ENCODE results near the gene LRCOL1. TPM values are rescaled to one million over a fixed set of nuclear protein-coding genes. Genes with fewer than 3 reads are reported as not detected.

LRCOL1 gene
- total RNA-seq, 1 donor from 2014 or later: not detected

DNA sequence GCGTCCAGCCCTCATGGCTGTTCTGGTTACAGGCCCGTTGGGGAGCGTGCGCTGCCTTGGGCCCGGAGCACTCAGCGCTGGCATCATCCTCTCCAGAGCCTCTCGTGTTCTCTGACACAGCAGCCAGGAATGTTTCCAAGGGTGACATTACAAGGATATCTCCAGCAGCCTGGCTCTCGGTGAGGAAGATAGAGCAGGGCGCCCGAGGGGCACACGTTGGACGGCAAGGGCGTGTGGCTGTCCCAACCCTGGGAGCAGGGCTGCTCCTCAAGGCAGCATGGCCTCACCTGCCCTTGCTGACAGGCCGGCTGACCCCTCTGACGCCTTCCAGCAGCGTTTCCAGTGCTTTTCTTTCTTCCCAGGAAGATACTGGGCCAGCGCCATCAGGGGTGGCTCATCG lies 14.4 kb downstream of the LRCOL1 start:
- peaks cover 11% of the 10 kb centered on the region for H3K27me3 ChIP-seq (ENCODE audit: control insufficient read depth, insufficient read depth, low read length)
- no peak for FAIRE-seq
- no peaks in the 10 kb centered on the region for H3K36me3 ChIP-seq (ENCODE audit: control insufficient read depth, insufficient read depth, low read length)
- TF ChIP-seq, protein P1, sequence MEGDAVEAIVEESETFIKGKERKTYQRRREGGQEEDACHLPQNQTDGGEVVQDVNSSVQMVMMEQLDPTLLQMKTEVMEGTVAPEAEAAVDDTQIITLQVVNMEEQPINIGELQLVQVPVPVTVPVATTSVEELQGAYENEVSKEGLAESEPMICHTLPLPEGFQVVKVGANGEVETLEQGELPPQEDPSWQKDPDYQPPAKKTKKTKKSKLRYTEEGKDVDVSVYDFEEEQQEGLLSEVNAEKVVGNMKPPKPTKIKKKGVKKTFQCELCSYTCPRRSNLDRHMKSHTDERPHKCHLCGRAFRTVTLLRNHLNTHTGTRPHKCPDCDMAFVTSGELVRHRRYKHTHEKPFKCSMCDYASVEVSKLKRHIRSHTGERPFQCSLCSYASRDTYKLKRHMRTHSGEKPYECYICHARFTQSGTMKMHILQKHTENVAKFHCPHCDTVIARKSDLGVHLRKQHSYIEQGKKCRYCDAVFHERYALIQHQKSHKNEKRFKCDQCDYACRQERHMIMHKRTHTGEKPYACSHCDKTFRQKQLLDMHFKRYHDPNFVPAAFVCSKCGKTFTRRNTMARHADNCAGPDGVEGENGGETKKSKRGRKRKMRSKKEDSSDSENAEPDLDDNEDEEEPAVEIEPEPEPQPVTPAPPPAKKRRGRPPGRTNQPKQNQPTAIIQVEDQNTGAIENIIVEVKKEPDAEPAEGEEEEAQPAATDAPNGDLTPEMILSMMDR (IDR thresholded peaks at IDR 0.05; ENCODE audit: insufficient read depth, low read length, severe bottlenecking): no peak
- no peak for DNase-seq (ENCODE audit: low read depth)
- no peak overlapping the region for H3K4me3 ChIP-seq (ENCODE audit: low read depth, low read length)

DNA sequence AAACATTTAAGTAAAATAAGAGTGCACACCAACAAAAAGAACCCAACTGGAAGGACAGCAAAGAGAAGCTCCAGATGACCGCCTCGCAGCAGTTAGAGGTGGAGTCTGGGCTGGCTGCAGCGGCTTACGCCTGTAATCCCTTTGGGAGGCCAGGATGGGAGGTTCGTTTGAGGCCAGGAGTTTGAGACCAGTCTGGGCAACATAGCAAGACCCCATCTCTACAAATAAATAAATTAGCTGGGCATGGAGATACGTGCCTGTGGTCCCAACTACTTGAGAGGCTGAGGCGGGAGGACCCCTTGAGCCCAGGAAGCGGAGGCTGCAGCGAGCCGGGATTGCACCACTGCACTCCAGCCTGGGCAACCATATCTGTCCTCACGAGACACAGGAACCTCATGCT lies 15.2 kb downstream of the LRCOL1 start:
- DNase-seq (ENCODE audit: low read depth): no peak
- Histone ChIP-seq H3K4me3 (ENCODE audit: low read depth, low read length) (no peak overlapping the region), H3K27me3 (ENCODE audit: control insufficient read depth, insufficient read depth, low read length) (peaks cover 10% of the 10 kb centered on the region), H3K36me3 (ENCODE audit: control insufficient read depth, insufficient read depth, low read length) (no peaks in the 10 kb centered on the region)
- FAIRE-seq: no peak
- TF ChIP-seq, protein P1 (IDR thresholded peaks at IDR 0.05; ENCODE audit: insufficient read depth, low read length, severe bottlenecking): no peak

DNA sequence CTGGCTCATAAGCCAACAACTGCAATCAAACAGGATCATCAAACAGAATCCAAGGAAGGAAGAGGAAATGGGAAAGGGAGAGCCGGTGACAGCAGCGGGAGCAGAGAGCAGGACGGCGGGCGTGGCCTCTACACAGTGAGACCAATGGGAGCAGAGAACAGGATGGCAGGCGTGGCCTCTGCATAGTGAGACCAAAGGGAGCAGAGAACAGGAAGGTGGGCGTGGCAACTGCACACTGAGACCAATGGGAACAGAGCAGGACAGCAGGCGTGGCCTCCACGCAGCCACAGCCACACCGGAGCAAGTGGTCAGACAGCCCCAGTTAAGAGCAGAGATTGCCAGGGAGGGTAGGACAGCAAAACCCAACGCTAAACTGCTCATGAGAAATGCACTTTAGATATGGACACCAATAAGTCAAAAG lies 16.4 kb downstream of the LRCOL1 start:
- Histone ChIP-seq H3K4me3 (ENCODE audit: low read depth, low read length) (no peak overlapping the region), H3K27me3 (ENCODE audit: control insufficient read depth, insufficient read depth, low read length) (peaks cover 3% of the 10 kb centered on the region), H3K36me3 (ENCODE audit: control insufficient read depth, insufficient read depth, low read length) (no peaks in the 10 kb centered on the region)
- TF ChIP-seq, protein P1 (IDR thresholded peaks at IDR 0.05; ENCODE audit: insufficient read depth, low read length, severe bottlenecking): no peak
- FAIRE-seq (peak; percentile 66), DNase-seq (ENCODE audit: low read depth) (peak; percentile 86)

DNA sequence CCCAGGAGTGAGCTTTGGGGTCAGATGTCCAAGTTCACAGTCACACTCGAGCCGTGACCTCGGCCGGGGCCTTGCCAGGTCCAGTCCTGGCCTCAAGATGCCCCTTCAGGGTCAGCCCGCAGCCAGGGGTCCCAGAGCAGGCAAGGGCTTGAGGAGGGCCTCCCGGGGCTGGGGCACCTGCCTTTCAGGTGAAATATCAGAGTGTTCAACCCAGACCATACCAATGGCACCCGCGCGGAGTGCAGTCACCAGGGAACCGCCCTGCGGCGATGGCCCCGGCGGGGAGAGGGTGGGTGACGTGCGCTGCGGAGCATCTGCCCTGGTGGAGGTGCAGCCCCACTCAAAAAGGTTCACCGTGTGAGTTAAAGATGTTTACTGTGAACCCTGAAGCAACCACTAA lies 16.9 kb downstream of the LRCOL1 start:
- DNase-seq (ENCODE audit: low read depth): no peak
- TF ChIP-seq, protein P1 (IDR thresholded peaks at IDR 0.05; ENCODE audit: insufficient read depth, low read length, severe bottlenecking): no peak
- H3K4me3 ChIP-seq (ENCODE audit: low read depth, low read length): no peak overlapping the region
- FAIRE-seq: no peak
- no peaks in the 10 kb centered on the region for H3K36me3 ChIP-seq (ENCODE audit: control insufficient read depth, insufficient read depth, low read length)
- no peaks in the 10 kb centered on the region for H3K27me3 ChIP-seq (ENCODE audit: control insufficient read depth, insufficient read depth, low read length)

DNA sequence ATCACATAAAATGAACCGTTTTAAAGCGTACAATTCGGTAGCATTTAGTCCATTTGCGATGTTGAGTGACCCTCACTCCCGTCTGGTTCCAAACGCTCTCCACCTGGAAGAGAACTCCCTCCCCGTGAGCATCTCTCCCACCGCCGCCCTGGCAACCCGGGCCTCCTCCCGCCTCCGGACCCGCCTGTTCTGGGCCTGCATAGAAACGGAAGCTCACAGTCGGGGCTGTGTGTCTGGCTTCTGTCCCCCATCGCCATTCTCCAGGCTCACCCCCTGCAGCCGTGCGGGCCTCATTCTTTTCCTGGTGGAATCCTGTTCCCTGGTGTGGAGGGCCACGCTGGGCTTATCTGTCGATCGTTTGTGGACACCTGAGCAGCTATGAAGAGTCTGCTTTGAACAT lies 17.3 kb downstream of the LRCOL1 start:
- TF ChIP-seq, protein P1 (IDR thresholded peaks at IDR 0.05; ENCODE audit: insufficient read depth, low read length, severe bottlenecking): no peak
- Histone ChIP-seq H3K36me3 (ENCODE audit: control insufficient read depth, insufficient read depth, low read length) (no peaks in the 10 kb centered on the region), H3K27me3 (ENCODE audit: control insufficient read depth, insufficient read depth, low read length) (no peaks in the 10 kb centered on the region), H3K4me3 (ENCODE audit: low read depth, low read length) (no peak overlapping the region)
- no peak for FAIRE-seq
- no peak for DNase-seq (ENCODE audit: low read depth)

DNA sequence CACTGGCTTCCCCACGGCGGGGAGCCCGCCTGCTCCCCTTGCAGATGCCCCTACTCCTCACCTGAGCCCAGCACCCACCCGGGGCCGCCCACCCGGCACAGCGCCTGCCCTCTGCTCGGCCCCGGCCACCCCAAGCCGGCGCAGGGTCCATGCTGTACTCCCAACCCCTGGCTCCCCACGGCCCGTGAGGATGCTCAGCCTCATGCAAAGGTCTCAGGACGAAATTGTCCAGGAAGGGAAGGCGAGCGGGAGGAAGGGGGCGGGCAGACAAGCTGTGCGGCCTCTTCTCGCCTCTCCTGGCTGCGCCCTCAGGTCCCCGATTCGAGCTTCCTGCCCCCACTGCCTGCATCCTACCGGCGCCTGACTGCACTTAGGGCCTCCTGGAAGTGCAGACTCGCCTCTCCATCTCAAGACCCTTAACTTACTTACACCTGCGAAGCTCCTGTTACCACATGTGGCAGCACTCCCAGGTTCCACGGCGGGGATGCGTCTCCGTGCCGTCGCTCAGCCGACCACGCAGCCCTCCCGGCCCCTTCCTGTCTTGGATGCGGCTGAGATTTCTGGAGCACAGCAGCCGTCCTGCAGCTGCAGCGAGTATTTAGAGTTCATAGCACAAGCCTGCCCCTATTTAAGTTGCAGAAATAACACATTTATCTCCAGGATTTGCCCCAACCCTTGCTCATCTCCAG lies 18.0 kb downstream of the LRCOL1 start:
- FAIRE-seq: no peak
- H3K4me3 ChIP-seq (ENCODE audit: low read depth, low read length): no peak overlapping the region
- TF ChIP-seq, protein P1 (IDR thresholded peaks at IDR 0.05; ENCODE audit: insufficient read depth, low read length, severe bottlenecking): no peak
- DNase-seq (ENCODE audit: low read depth): no peak
- peaks cover 1% of the 10 kb centered on the region for H3K27me3 ChIP-seq (ENCODE audit: control insufficient read depth, insufficient read depth, low read length)
- no peaks in the 10 kb centered on the region for H3K36me3 ChIP-seq (ENCODE audit: control insufficient read depth, insufficient read depth, low read length)

Data from bronchial epithelial cell (primary cell).